ENCODE measurements around the gene KCNS3. TPM values are rescaled to one million over a fixed set of nuclear protein-coding genes. Genes with fewer than 3 reads are reported as not detected.

KCNS3 gene
- total and polyA plus RNA-seq, 9 of the 15 experiments (the other 6 are each of a cell fraction or from before 2014, with no cell fraction given): 0.01 to 0.75 (median 0.25) TPM

DNA sequence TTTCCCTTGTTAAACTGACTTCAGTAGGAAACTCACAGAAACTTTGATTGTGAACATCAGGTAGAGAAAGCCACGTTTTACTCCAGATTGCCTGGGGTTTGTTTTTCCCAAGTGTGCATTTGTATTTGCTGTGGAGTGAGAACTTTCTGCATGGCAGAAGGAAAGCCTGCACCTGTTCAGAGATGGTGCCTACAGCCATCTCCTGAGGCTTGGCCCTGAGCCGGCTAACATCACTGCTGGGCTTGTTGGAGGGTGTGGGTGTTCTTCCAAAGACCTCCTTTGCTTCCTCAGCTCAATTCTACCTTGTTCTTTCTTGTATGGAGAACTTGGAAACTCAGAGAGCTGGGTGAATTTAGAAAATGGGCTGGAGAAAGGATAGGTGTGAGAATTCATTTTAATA, 16.1 kb downstream of the KCNS3 start:
- in situ Hi-C loops (cut with MboI) (no loop called here), intact Hi-C loops (cut with micrococcal nuclease) (no loop called here)
- FAIRE-seq (no peak), ATAC-seq (no peak), DNase-seq (ENCODE audit: extremely low read depth in 1 of 4, low spot score in 3 of 4) (no peak)
- Histone ChIP-seq H3K27me3 (ENCODE audit: control insufficient read depth in 2 of 2, insufficient read depth in 2 of 2, low read length in 2 of 2) (no peaks in the 10 kb centered on the region), H3K9ac (ENCODE audit: insufficient read depth in 1 of 2, low read depth in 2 of 2, low read length in 2 of 2) (no peak overlapping the region), H3K4me3 (no peak overlapping the region), H3K79me2 (ENCODE audit: control insufficient read depth, insufficient read depth, low read length) (no peaks in the 10 kb centered on the region), H3K27ac (ENCODE audit: extremely low read depth, low read depth, low read length) (no peak overlapping the region), H3K36me3 (ENCODE audit: control insufficient read depth, insufficient read depth, low read length) (no peaks in the 10 kb centered on the region), H3K9me3 (replicated peaks; ENCODE audit: control insufficient read depth, insufficient read depth, low read depth, low read length) (no peaks in the 10 kb centered on the region), H2AFZ (ENCODE audit: low read depth, low read length) (no peak overlapping the region), H4K20me1 (replicated peaks; ENCODE audit: control insufficient read depth, insufficient read depth, low read length) (no peaks in the 10 kb centered on the region), H3K4me2 (ENCODE audit: insufficient read depth, low read length) (no peak overlapping the region), H3K9me1 (ENCODE audit: control insufficient read depth, insufficient read depth, low read length) (no peaks in the 10 kb centered on the region), H3K4me1 (replicated peaks in 1 of 2; ENCODE audit: control insufficient read depth in 2 of 2, insufficient read depth in 2 of 2, low read length in 2 of 2) (peaks cover 0 to 7% of the 10 kb centered on the region in 2 experiments; a peak in 1 of 5 replicates)
- CTCF ChIA-PET (ENCODE audit: low intra/inter-chr PET ratio): no interaction called here
- no TSS peak for BruUV-seq (replicated peaks)
- POLR2A ChIA-PET: no interaction called here
- 0% methylated on average over 2 of the region's 2 CpGs for whole genome bisulfite sequencing (ENCODE audit: insufficient coverage, low coverage, missing lambda C conversion rate)
- TF ChIP-seq CGGBP1 (CRISPR knock-in tag; IDR thresholded peaks at IDR 0.05): no peak
- TF ChIP-seq NFYB (IDR thresholded peaks at IDR 0.05; ENCODE audit: extremely low read depth, insufficient read length): no peak
- TF ChIP-seq, protein P1, sequence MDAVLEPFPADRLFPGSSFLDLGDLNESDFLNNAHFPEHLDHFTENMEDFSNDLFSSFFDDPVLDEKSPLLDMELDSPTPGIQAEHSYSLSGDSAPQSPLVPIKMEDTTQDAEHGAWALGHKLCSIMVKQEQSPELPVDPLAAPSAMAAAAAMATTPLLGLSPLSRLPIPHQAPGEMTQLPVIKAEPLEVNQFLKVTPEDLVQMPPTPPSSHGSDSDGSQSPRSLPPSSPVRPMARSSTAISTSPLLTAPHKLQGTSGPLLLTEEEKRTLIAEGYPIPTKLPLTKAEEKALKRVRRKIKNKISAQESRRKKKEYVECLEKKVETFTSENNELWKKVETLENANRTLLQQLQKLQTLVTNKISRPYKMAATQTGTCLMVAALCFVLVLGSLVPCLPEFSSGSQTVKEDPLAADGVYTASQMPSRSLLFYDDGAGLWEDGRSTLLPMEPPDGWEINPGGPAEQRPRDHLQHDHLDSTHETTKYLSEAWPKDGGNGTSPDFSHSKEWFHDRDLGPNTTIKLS (IDR thresholded peaks at IDR 0.05; ENCODE audit: borderline replicate concordance, low read depth): no peak
- no peak for TF ChIP-seq NFXL1 (CRISPR knock-in tag; IDR thresholded peaks at IDR 0.05)
- no peak for TF ChIP-seq HDGF (IDR thresholded peaks at IDR 0.05)
- TF ChIP-seq ZNF124 (CRISPR knock-in tag; IDR thresholded peaks at IDR 0.05): no peak
- TF ChIP-seq ETV6 (IDR thresholded peaks at IDR 0.05; ENCODE audit: borderline replicate concordance in 1 of 2, low read depth in 2 of 2, low read length in 1 of 2): no peak
- no peak for TF ChIP-seq ETV6 (CRISPR knock-in tag; IDR thresholded peaks at IDR 0.05; ENCODE audit: borderline replicate concordance)
- no peak for TF ChIP-seq DIDO1 (tag; IDR thresholded peaks at IDR 0.05; ENCODE audit: low read depth)
- no peak for TF ChIP-seq SREBF2 (CRISPR knock-in tag; IDR thresholded peaks at IDR 0.05)
- no peak for TF ChIP-seq POLR2AphosphoS2 (IDR thresholded peaks at IDR 0.05; ENCODE audit: low read length)
- TF ChIP-seq ZC3H4 (CRISPR knock-in tag; IDR thresholded peaks at IDR 0.05; ENCODE audit: borderline replicate concordance): no peak
- TF ChIP-seq GABPA (tag; conservative IDR thresholded peaks at IDR 0.05; ENCODE audit: low read depth): no peak
- TF ChIP-seq NFIC (IDR thresholded peaks at IDR 0.05): no peak
- no peak for TF ChIP-seq FOXJ2 (tag; IDR thresholded peaks at IDR 0.05)
